Body of pancreas (tissue), 4 donors: ENCODE results near the gene KNTC1. TPM values are rescaled to one million over a fixed set of nuclear protein-coding genes. Genes with fewer than 3 reads are reported as not detected.
A peak's percentile ranks its signal among the peaks of the same experiment; 100 is the strongest.
"Not testable (repeated sequence)": the region's sequence is repeated elsewhere in the genome, so short reads cannot be mapped to it uniquely, and the experiment has no call there.

Experiments
- ATAC-seq: fragments of 150-250 bp; one replicate; pipeline ENCODE4 v1.9.1; 2016
- DNase-seq, 4 donors: peaks; one replicate each; pipeline ENCODE4 v3.0.0-alpha.2; 2019
- H3K27ac ChIP-seq, 4 donors: fragments of 200-600 bp; sonication (generic); 1 replicate in 3 of 4; 2 replicates in 1 of 4; pipeline versions ENCODE4 v1.5.1 to v1.6.1; 2016 to 2019; ENCODE audit warnings: mild to moderate bottlenecking in 1 of 4, mixed read lengths in 1 of 4, moderate library complexity in 1 of 4
- H3K27me3 ChIP-seq, 2 donors: fragments of 200-600 bp; sonication (generic); one replicate each; pipeline ENCODE4 v1.6.0; 2016; ENCODE audit warnings: mild to moderate bottlenecking in 1 of 2
- H3K36me3 ChIP-seq, 2 donors: fragments of 200-600 bp; sonication (generic); replicated peaks in 1 of 2; 2 replicates each; pipeline ENCODE4 v1.5.1; 2016; ENCODE audit warnings: low read depth in 2 of 2; ENCODE audit not compliant: insufficient read depth in 1 of 2
- H3K4me1 ChIP-seq: fragments of 200-600 bp; sonication (generic); one replicate; pipeline ENCODE4 v1.6.0; 2016
- H3K4me3 ChIP-seq, 2 donors: fragments of 200-600 bp; sonication (generic); 1 replicate in 1 of 2; 2 replicates in 1 of 2; pipeline ENCODE4 v1.5.1; 2016 to 2019
- H3K9me3 ChIP-seq, 3 donors: fragments of 200-600 bp; sonication (generic); 1 replicate in 2 of 3; 2 replicates in 1 of 3; pipeline ENCODE4 v1.5.1; 2016
- POLR2A ChIP-seq, 3 donors: fragments of 450-650 bp; IDR thresholded peaks; one replicate each; pipeline ENCODE4 v1.6.1; 2016; ENCODE audit warnings: antibody characterized with exemption in 3 of 3, mild to moderate bottlenecking in 2 of 3
- WGBS, 2 donors: methylation state at CpG; one replicate each; pipeline ENCODE4 v1.1.5; 2017; 5-methylcytosine and 5-hydroxymethylcytosine counted together
- intact Hi-C: fragments of 100-400 bp; cut with DNase I; formaldehyde crosslinking; loops from one replicate; pipeline ENCODE4 v1.15.1; 2023
- total RNA-seq, 2 donors: library from RNA; depleted of rRNA; stranded (reverse); fragments of >200 nt; gene quantifications; one replicate each; pipeline ENCODE4 v1.1.0, GENCODE V29; 2016
- TF ChIP-seq, protein P1 (sequence below), 7 experiments: fragments of 450-650 bp in 4 of 7; fragments of 200-600 bp in 3 of 7; sonication (generic) in 3 of 7; IDR thresholded peaks; one replicate each; pipeline ENCODE4 v1.5.1; 2016 to 2019; ENCODE audit warnings: antibody characterized with exemption in 7 of 7

KNTC1 gene
- total RNA-seq, 2 donors from 2014 or later: 6.6 to 8.3 TPM

DNA sequence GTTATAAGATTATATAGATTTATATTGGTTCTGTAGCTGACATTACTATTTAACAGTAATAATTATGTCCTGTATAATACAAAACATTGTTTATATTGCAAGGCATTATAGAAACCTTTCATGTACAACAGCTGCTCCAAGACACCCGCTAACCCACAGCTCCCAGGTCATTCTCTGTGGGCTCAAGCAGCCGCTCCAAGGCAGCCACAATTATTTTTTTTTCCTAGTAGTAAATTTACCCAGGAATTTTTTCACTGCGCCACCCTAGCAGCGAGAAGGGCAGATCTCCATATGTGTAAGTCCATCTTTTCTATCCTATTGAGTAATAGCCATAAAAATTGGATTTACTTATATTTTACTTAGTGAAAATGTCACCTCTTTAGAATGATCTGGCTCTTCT is 36.3 kb downstream of the KNTC1 start:
- Histone ChIP-seq H3K36me3 (no peaks in the 10 kb centered on the region), H3K4me1 (no peaks in the 10 kb centered on the region), H3K4me3 (no peak overlapping the region), H3K9me3 (no peaks in the 10 kb centered on the region), H3K27me3 (no peaks in the 10 kb centered on the region), H3K27ac (no peak overlapping the region)
- ATAC-seq: no peak
- WGBS, 2 donors: 82 to 97% methylated on average over 4 of the region's 4 CpGs
- no peak for DNase-seq
- no peak for TF ChIP-seq POLR2A (IDR thresholded peaks at IDR 0.05)
- TF ChIP-seq, protein P1, sequence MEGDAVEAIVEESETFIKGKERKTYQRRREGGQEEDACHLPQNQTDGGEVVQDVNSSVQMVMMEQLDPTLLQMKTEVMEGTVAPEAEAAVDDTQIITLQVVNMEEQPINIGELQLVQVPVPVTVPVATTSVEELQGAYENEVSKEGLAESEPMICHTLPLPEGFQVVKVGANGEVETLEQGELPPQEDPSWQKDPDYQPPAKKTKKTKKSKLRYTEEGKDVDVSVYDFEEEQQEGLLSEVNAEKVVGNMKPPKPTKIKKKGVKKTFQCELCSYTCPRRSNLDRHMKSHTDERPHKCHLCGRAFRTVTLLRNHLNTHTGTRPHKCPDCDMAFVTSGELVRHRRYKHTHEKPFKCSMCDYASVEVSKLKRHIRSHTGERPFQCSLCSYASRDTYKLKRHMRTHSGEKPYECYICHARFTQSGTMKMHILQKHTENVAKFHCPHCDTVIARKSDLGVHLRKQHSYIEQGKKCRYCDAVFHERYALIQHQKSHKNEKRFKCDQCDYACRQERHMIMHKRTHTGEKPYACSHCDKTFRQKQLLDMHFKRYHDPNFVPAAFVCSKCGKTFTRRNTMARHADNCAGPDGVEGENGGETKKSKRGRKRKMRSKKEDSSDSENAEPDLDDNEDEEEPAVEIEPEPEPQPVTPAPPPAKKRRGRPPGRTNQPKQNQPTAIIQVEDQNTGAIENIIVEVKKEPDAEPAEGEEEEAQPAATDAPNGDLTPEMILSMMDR (IDR thresholded peaks at IDR 0.05): no peak
- intact Hi-C loops: no loop called here

DNA sequence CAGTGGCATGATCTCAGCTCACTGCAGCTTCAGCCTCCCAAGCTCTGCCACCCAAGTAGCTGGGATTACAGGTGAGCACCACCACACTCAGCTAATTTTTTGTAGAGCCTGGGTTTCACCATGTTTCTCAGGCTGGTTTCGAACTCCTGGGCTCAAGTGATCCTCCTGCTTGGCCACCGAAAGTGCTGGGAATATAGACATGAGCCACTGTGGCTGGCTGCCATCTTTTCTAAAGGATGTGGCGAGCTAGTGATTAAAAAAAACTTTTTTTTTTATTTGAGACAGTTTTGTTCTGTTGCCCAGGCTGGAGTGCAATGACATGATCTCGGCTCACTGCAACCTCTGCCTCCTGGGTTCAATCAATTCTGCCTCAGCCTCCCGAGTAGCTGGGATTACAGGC is 39.8 kb downstream of the KNTC1 start:
- H3K4me3 ChIP-seq, H3K36me3 ChIP-seq, H3K27ac ChIP-seq, H3K4me1 ChIP-seq, ATAC-seq, intact Hi-C loops, H3K9me3 ChIP-seq, H3K27me3 ChIP-seq: not testable (repeated sequence)
- 41 to 54% methylated on average over 5 of the region's 5 CpGs for WGBS, 2 donors
- peak; percentile 29 to 59 (median 40) for DNase-seq

DNA sequence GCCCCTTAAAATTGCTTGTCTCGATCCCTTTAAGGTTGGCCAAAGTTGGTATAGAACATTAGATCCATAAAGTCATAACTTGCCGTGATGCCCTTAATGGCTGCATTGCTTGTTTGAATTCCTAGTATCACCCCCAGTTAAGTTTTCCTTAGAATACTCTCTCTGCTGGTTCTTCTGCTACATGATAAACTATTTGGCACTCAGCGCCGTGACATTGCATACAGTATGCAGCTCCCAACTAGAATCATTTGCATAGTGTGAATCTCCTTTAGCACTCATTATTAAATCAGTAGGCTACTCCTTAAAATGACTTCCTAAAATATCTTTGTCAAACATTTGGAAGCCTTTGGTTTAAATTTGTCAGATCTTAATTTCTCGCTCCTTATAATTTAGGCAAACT is 42.2 kb downstream of the KNTC1 start:
- WGBS, 2 donors: 95 to 96% methylated on average over 5 of the region's 5 CpGs
- Histone ChIP-seq H3K9me3 (no peaks in the 10 kb centered on the region), H3K4me3 (no peak overlapping the region), H3K36me3 (no peaks in the 10 kb centered on the region), H3K27me3 (no peaks in the 10 kb centered on the region), H3K4me1 (no peaks in the 10 kb centered on the region), H3K27ac (no peak overlapping the region)
- ATAC-seq: no peak
- no peak for DNase-seq
- intact Hi-C loops: no loop called here
- TF ChIP-seq POLR2A (IDR thresholded peaks at IDR 0.05): no peak
- TF ChIP-seq, protein P1 (IDR thresholded peaks at IDR 0.05): no peak

DNA sequence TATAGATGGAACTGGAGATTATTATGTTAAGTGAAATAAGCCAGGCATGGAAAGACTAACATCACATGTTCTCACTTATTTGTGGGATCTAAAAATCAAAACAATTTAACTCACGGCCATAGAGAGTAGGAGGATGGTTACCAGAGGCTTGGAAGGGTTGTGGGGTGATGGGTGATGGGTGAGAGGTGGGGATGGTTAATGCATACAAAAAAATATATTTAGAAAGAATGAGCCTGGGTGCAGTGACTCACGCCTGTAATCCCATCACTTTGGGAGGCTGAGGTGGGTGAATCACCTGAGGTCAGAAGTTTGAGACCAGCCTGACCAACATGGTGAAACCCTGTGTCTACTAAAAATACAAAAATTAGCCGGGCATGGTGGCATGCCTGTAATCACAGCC is 43.0 kb downstream of the KNTC1 start:
- DNase-seq, H3K27me3 ChIP-seq, H3K9me3 ChIP-seq, H3K4me3 ChIP-seq, ATAC-seq, H3K4me1 ChIP-seq, H3K27ac ChIP-seq, intact Hi-C loops, H3K36me3 ChIP-seq: not testable (repeated sequence)
- 86 to 96% methylated on average over 3 of the region's 3 CpGs for WGBS, 2 donors

DNA sequence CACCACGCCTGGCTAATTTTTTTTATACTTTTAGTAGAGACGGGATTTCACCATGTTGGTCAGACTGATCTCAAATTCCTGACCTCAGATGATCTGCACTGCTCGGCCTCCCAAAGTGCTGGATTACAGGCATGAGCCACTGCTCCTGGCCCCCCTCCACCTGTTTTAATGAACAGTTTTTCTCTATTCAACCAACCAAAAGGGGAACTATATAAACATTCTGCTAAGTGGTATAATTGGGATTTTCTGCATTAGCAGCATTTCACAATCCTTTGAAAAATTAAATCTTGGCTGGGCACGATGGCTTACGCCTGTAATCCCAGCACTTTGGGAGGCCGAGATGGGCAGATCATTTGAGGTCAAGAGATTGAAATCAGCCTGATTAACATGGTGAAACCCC is 44.8 kb downstream of the KNTC1 start:
- H3K4me3 ChIP-seq: no peak overlapping the region
- no peak for ATAC-seq
- 89% methylated on average over 6 of the region's 6 CpGs for WGBS, 2 donors
- no peak overlapping the region for H3K27ac ChIP-seq
- no peak for TF ChIP-seq POLR2A (IDR thresholded peaks at IDR 0.05)
- TF ChIP-seq, protein P1 (IDR thresholded peaks at IDR 0.05): no peak
- H3K27me3 ChIP-seq: no peaks in the 10 kb centered on the region
- intact Hi-C loops: no loop called here
- H3K9me3 ChIP-seq: no peaks in the 10 kb centered on the region
- DNase-seq: no peak
- H3K4me1 ChIP-seq: no peaks in the 10 kb centered on the region
- H3K36me3 ChIP-seq: no peaks in the 10 kb centered on the region

DNA sequence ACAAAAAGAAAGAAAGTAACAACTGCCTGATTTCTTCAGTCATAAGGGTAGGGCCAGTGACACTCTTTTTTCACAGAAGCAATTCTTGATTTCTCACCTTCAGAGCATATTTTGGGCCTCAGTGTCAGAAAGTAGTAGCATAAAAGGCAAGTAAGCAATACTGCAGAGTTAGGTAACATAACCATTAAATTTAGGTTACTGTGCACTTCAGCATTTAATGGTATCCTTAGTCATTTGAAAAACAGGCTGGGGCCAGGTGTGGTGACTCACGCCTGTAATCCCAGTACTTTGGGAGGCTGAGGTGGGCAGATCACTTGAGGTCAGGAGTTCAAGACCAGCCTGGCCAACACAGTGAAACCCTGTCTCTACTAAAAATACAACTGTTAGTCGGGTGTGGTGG is 56.2 kb downstream of the KNTC1 start:
- ATAC-seq, H3K9me3 ChIP-seq, H3K36me3 ChIP-seq, intact Hi-C loops, H3K27ac ChIP-seq, DNase-seq, H3K27me3 ChIP-seq, H3K4me3 ChIP-seq, H3K4me1 ChIP-seq: not testable (repeated sequence)
- 91% methylated on average over 2 of the region's 2 CpGs; no CpG with 5 or more reads in 1 of the 2 donors for WGBS, 2 donors
